Trophoblast cell (in vitro differentiated cells and primary cell): Measurements from ENCODE around the gene KCNIP4.
A peak's percentile ranks its signal among the peaks of the same experiment; 100 is the strongest.

Experiments used
- DNase-seq, 2 donors: peaks; one replicate each; pipeline ENCODE4 v3.0.0-alpha.2; 2016
- H2AFZ ChIP-seq: 2 replicates; pipeline ENCODE4 v1.6.1; 2013; ENCODE audit warnings: low read length, moderate library complexity, mild to moderate bottlenecking; ENCODE audit not compliant: insufficient read depth, poor library complexity
- H2AK5ac ChIP-seq: 2 replicates; pipeline ENCODE4 v1.6.1; 2013; ENCODE audit warnings: mild to moderate bottlenecking, low read length
- H2BK120ac ChIP-seq: 2 replicates; pipeline ENCODE4 v1.6.1; 2013; ENCODE audit warnings: low read length, mild to moderate bottlenecking, moderate library complexity; ENCODE audit not compliant: insufficient read depth, poor library complexity
- H2BK12ac ChIP-seq: 2 replicates; pipeline ENCODE4 v1.6.1; 2013; ENCODE audit warnings: mild to moderate bottlenecking, low read length, moderate library complexity
- H2BK5ac ChIP-seq: 2 replicates; pipeline ENCODE4 v1.6.1; 2013; ENCODE audit warnings: low read length, low read depth, moderate library complexity, mild to moderate bottlenecking; ENCODE audit not compliant: poor library complexity
- H3K14ac ChIP-seq: 2 replicates; pipeline ENCODE4 v1.6.1; 2013; ENCODE audit warnings: mild to moderate bottlenecking, low read length
- H3K18ac ChIP-seq: 2 replicates; pipeline ENCODE4 v1.6.1; 2013; ENCODE audit warnings: mild to moderate bottlenecking, low read length
- H3K23ac ChIP-seq: 2 replicates; pipeline ENCODE4 v1.6.1; 2013; ENCODE audit warnings: low read length
- H3K27ac ChIP-seq: 2 replicates; pipeline ENCODE4 v1.5.1; 2013; ENCODE audit warnings: low read depth, mild to moderate bottlenecking, inconsistent platforms, low read length, moderate library complexity
- H3K27me3 ChIP-seq: 2 replicates; pipeline ENCODE4 v1.6.1; 2013; ENCODE audit warnings: inconsistent platforms, mild to moderate bottlenecking, low read length, moderate library complexity; ENCODE audit not compliant: insufficient read depth
- H3K36me3 ChIP-seq, 2 experiments: 1 replicate in 1 of 2; 2 replicates in 1 of 2; pipeline ENCODE4 v1.6.1; 2013; ENCODE audit warnings: low read length in 2 of 2, mild to moderate bottlenecking in 2 of 2, moderate library complexity in 1 of 2; ENCODE audit not compliant: insufficient read depth in 2 of 2, control insufficient read depth in 1 of 2
- H3K4ac ChIP-seq: 2 replicates; pipeline ENCODE4 v1.6.1; 2013; ENCODE audit warnings: low read depth, mild to moderate bottlenecking, low read length, moderate library complexity
- H3K4me1 ChIP-seq, 2 experiments: 1 replicate in 1 of 2; 2 replicates in 1 of 2; pipeline ENCODE4 v1.6.1; 2013; ENCODE audit warnings: low read length in 2 of 2, mild to moderate bottlenecking in 2 of 2, moderate library complexity in 1 of 2; ENCODE audit not compliant: insufficient read depth in 2 of 2, control insufficient read depth in 1 of 2
- H3K4me2 ChIP-seq: 2 replicates; pipeline ENCODE4 v1.6.1; 2013; ENCODE audit warnings: inconsistent platforms, mild to moderate bottlenecking, low read length, moderate library complexity
- H3K4me3 ChIP-seq: 2 replicates; pipeline ENCODE4 v1.5.1; 2013; ENCODE audit warnings: mild to moderate bottlenecking, low read depth, low read length, inconsistent platforms
- H3K79me1 ChIP-seq: one replicate; pipeline ENCODE4 v1.6.1; 2013; ENCODE audit warnings: low read length
- H3K79me2 ChIP-seq: 2 replicates; pipeline ENCODE4 v1.6.1; 2013; ENCODE audit warnings: low read length, mild to moderate bottlenecking; ENCODE audit not compliant: control insufficient read depth, insufficient read depth, poor library complexity
- H3K9ac ChIP-seq: 2 replicates; pipeline ENCODE4 v1.6.1; 2013; ENCODE audit warnings: mild to moderate bottlenecking, low read length
- H3K9me3 ChIP-seq: 2 replicates; pipeline ENCODE4 v1.6.1; 2013; ENCODE audit warnings: low read depth, mild to moderate bottlenecking, control low read depth, inconsistent platforms, low read length; ENCODE audit not compliant: insufficient read depth
- H4K12ac ChIP-seq: 2 replicates; pipeline ENCODE4 v1.6.1; 2013; ENCODE audit warnings: low read depth, mild to moderate bottlenecking, low read length, moderate library complexity
- H4K8ac ChIP-seq: 2 replicates; pipeline ENCODE4 v1.6.1; 2013; ENCODE audit warnings: low read depth, mild to moderate bottlenecking, low read length, moderate library complexity
- H4K91ac ChIP-seq: one replicate; pipeline ENCODE4 v1.6.1; 2013; ENCODE audit warnings: low read depth, mild to moderate bottlenecking, low read length, moderate library complexity
- WGBS: extraction: QIAGEN DNeasy Blood & Tissue Kit; methylation state at CpG from one replicate; pipeline ENCODE4 v1.1.7; 2013; ENCODE audit warnings: missing lambda C conversion rate; ENCODE audit not compliant: insufficient read length, insufficient coverage; ENCODE audit errors: extremely low coverage; 5-methylcytosine and 5-hydroxymethylcytosine counted together

KCNIP4 gene

GRCh38 chr4:21830272-21830671 is 118.3 kb downstream of the KCNIP4 start:
- no peak overlapping the region for H3K27ac ChIP-seq
- no peak overlapping the region for H2AK5ac ChIP-seq
- H2BK5ac ChIP-seq: no peak overlapping the region
- no peak for DNase-seq
- no peak overlapping the region for H4K12ac ChIP-seq
- no peak overlapping the region for H3K9ac ChIP-seq
- no peak overlapping the region for H3K4me2 ChIP-seq
- WGBS: no CpG with 5 or more reads among the region's 5 CpGs
- no peak overlapping the region for H4K91ac ChIP-seq
- no peaks in the 10 kb centered on the region for H3K4me1 ChIP-seq
- no peaks in the 10 kb centered on the region for H3K79me1 ChIP-seq
- no peak overlapping the region for H2BK120ac ChIP-seq
- H3K18ac ChIP-seq: no peak overlapping the region
- no peak overlapping the region for H2AFZ ChIP-seq
- H3K14ac ChIP-seq: no peak overlapping the region
- peaks cover 0 to 2% of the 10 kb centered on the region in 2 experiments for H3K36me3 ChIP-seq
- no peak overlapping the region for H3K4ac ChIP-seq
- H3K4me3 ChIP-seq: no peak overlapping the region
- no peaks in the 10 kb centered on the region for H3K79me2 ChIP-seq
- H4K8ac ChIP-seq: no peak overlapping the region
- no peak overlapping the region for H3K23ac ChIP-seq
- H3K9me3 ChIP-seq: no peaks in the 10 kb centered on the region
- H2BK12ac ChIP-seq: no peak overlapping the region
- no peaks in the 10 kb centered on the region for H3K27me3 ChIP-seq

GRCh38 chr4:21827575-21827974 is 121.0 kb downstream of the KCNIP4 start:
- no peak overlapping the region for H2AFZ ChIP-seq
- no peaks in the 10 kb centered on the region for H3K9me3 ChIP-seq
- no peak overlapping the region for H4K91ac ChIP-seq
- no peak for DNase-seq
- no peak overlapping the region for H4K12ac ChIP-seq
- no peak overlapping the region for H3K14ac ChIP-seq
- H2BK120ac ChIP-seq: no peak overlapping the region
- H3K27me3 ChIP-seq: no peaks in the 10 kb centered on the region
- H3K27ac ChIP-seq: no peak overlapping the region
- no peaks in the 10 kb centered on the region for H3K79me1 ChIP-seq
- H3K4me3 ChIP-seq: no peak overlapping the region
- H2BK5ac ChIP-seq: no peak overlapping the region
- H3K4me2 ChIP-seq: no peak overlapping the region
- H3K9ac ChIP-seq: no peak overlapping the region
- H3K23ac ChIP-seq: no peak overlapping the region
- no peaks in the 10 kb centered on the region for H3K79me2 ChIP-seq
- H4K8ac ChIP-seq: no peak overlapping the region
- no CpG with 5 or more reads among the region's 3 CpGs for WGBS
- no peak overlapping the region for H2AK5ac ChIP-seq
- no peaks in the 10 kb centered on the region for H3K4me1 ChIP-seq
- H2BK12ac ChIP-seq: no peak overlapping the region
- no peak overlapping the region for H3K4ac ChIP-seq
- H3K36me3 ChIP-seq: peaks cover 0 to 2% of the 10 kb centered on the region in 2 experiments
- H3K18ac ChIP-seq: no peak overlapping the region

- H3K27ac ChIP-seq: no peak overlapping the region
- no peak overlapping the region for H3K4ac ChIP-seq
- 100% methylated on average over 1 of the region's 4 CpGs for WGBS
- no peak overlapping the region for H3K23ac ChIP-seq
- peaks cover 0 to 2% of the 10 kb centered on the region in 2 experiments for H3K36me3 ChIP-seq
- H2AFZ ChIP-seq: no peak overlapping the region
- no peaks in the 10 kb centered on the region for H3K79me1 ChIP-seq
- H2BK12ac ChIP-seq: no peak overlapping the region
- H3K27me3 ChIP-seq: no peaks in the 10 kb centered on the region
- H3K4me1 ChIP-seq: no peaks in the 10 kb centered on the region
- no peak overlapping the region for H3K4me2 ChIP-seq
- H3K9ac ChIP-seq: no peak overlapping the region
- H3K4me3 ChIP-seq: no peak overlapping the region
- no peak overlapping the region for H4K91ac ChIP-seq
- peak in 1 of 2 donors; percentile 23 for DNase-seq
- H3K79me2 ChIP-seq: no peaks in the 10 kb centered on the region
- no peak overlapping the region for H2AK5ac ChIP-seq
- H4K12ac ChIP-seq: no peak overlapping the region
- H3K9me3 ChIP-seq: no peaks in the 10 kb centered on the region
- no peak overlapping the region for H3K14ac ChIP-seq
- H2BK120ac ChIP-seq: no peak overlapping the region
- no peak overlapping the region for H4K8ac ChIP-seq
- H3K18ac ChIP-seq: no peak overlapping the region
- no peak overlapping the region for H2BK5ac ChIP-seq
Observed at GRCh38 chr4:21826071-21826470, 122.5 kb downstream of the KCNIP4 start.

- no peak overlapping the region for H3K18ac ChIP-seq
- H3K79me2 ChIP-seq: no peaks in the 10 kb centered on the region
- H3K27ac ChIP-seq: no peak overlapping the region
- no peak overlapping the region for H3K4me2 ChIP-seq
- H3K36me3 ChIP-seq: no peaks in the 10 kb centered on the region
- no peak for DNase-seq
- H2BK12ac ChIP-seq: no peak overlapping the region
- H3K27me3 ChIP-seq: no peaks in the 10 kb centered on the region
- H2AK5ac ChIP-seq: no peak overlapping the region
- no peak overlapping the region for H4K8ac ChIP-seq
- H3K4me1 ChIP-seq: no peaks in the 10 kb centered on the region
- no CpG with 5 or more reads among the region's 1 CpG for WGBS
- H3K14ac ChIP-seq: no peak overlapping the region
- no peak overlapping the region for H2BK120ac ChIP-seq
- H2BK5ac ChIP-seq: no peak overlapping the region
- peaks cover 2% of the 10 kb centered on the region for H3K9me3 ChIP-seq
- no peak overlapping the region for H4K12ac ChIP-seq
- no peak overlapping the region for H3K4me3 ChIP-seq
- no peak overlapping the region for H4K91ac ChIP-seq
- H3K79me1 ChIP-seq: no peaks in the 10 kb centered on the region
- H2AFZ ChIP-seq: no peak overlapping the region
- no peak overlapping the region for H3K9ac ChIP-seq
- H3K4ac ChIP-seq: no peak overlapping the region
- no peak overlapping the region for H3K23ac ChIP-seq
Observed at GRCh38 chr4:21819086-21819485, 129.5 kb downstream of the KCNIP4 start.
